CD4-positive, alpha-beta T cell (primary cell): Measurements from ENCODE around the gene FOXN4. TPM values are rescaled to one million over a fixed set of nuclear protein-coding genes. Genes with fewer than 3 reads are reported as not detected.
"Not testable (repeated sequence)": the region's sequence is repeated elsewhere in the genome, so short reads cannot be mapped to it uniquely, and the experiment has no call there.

Source experiments
- ATAC-seq: fragments of 200-7000 bp; cut with Tn5 transposase; one replicate; pipeline ENCODE4 v1.10.0; 2022; ENCODE audit warnings: mild to moderate bottlenecking; ENCODE audit not compliant: poor library complexity
- CTCF ChIA-PET: fragments of 350-600 bp; sonication (Branson Sonifier 250); formaldehyde crosslinking; loops from one replicate; lab custom pipeline; 2021; ENCODE audit warnings: antibody characterized with exemption, inconsistent platforms; lab: Charles Lee
- POLR2A ChIA-PET: fragments of 350-600 bp; sonication (Branson Sonifier 250); formaldehyde crosslinking; loops from one replicate; lab custom pipeline; 2021; ENCODE audit warnings: antibody characterized with exemption, inconsistent platforms; lab: Charles Lee
- DNase-seq, 14 experiments: peaks; one replicate each; pipeline ENCODE4 v3.0.0-alpha.2; 2013 to 2020; ENCODE audit warnings: mixed read lengths in 2 of 14
- H3K27ac ChIP-seq, 2 donors: one replicate each; pipeline versions ENCODE4 v1.5.1 to v1.7.0; 2013; ENCODE audit warnings: low read length in 2 of 2, low read depth in 1 of 2, mild to moderate bottlenecking in 1 of 2
- H3K27me3 ChIP-seq, 2 experiments: 1 replicate in 1 of 2; 2 replicates in 1 of 2; pipeline versions ENCODE4 v1.6.1 to v1.7.0; 2013; ENCODE audit warnings: low read length in 2 of 2, control low read depth in 1 of 2, mild to moderate bottlenecking in 1 of 2, moderate library complexity in 1 of 2; ENCODE audit not compliant: insufficient read depth in 2 of 2, control insufficient read depth in 1 of 2
- H3K36me3 ChIP-seq: one replicate; pipeline ENCODE4 v1.6.1; 2013; ENCODE audit warnings: low read length, control low read depth; ENCODE audit not compliant: insufficient read depth
- H3K4me1 ChIP-seq: one replicate; pipeline ENCODE4 v1.6.1; 2013; ENCODE audit warnings: low read length, control low read depth; ENCODE audit not compliant: insufficient read depth
- H3K4me3 ChIP-seq: one replicate; pipeline ENCODE4 v1.5.1; 2013; ENCODE audit warnings: mild to moderate bottlenecking, low read length, moderate library complexity
- H3K9me3 ChIP-seq, 2 experiments: 1 replicate in 1 of 2; 2 replicates in 1 of 2; pipeline versions ENCODE4 v1.6.1 to v1.7.0; 2013; ENCODE audit warnings: low read length in 2 of 2, mild to moderate bottlenecking in 2 of 2, control low read depth in 1 of 2, moderate library complexity in 1 of 2; ENCODE audit not compliant: control insufficient read depth in 1 of 2, insufficient read depth in 1 of 2
- H3K27ac Mint-ChIP-seq: one replicate; pipeline ENCODE4 v1.8.0; 2020; ENCODE audit warnings: mixed read lengths
- H3K27me3 Mint-ChIP-seq: one replicate; pipeline ENCODE4 v1.8.0; 2021; ENCODE audit warnings: mixed read lengths
- H3K36me3 Mint-ChIP-seq: one replicate; pipeline ENCODE4 v1.8.0; 2021; ENCODE audit warnings: low read depth, mixed read lengths
- H3K4me1 Mint-ChIP-seq: one replicate; pipeline ENCODE4 v1.8.0; 2021; ENCODE audit warnings: low read depth, mixed read lengths
- H3K4me3 Mint-ChIP-seq: one replicate; pipeline ENCODE4 v1.8.0; 2020; ENCODE audit warnings: mild to moderate bottlenecking, mixed read lengths
- H3K9me3 Mint-ChIP-seq: one replicate; pipeline ENCODE4 v1.8.0; 2020; ENCODE audit warnings: mixed read lengths
- intact Hi-C, 2 experiments: fragments of 100-400 bp; cut with DNase I in 1 of 2; cut with micrococcal nuclease in 1 of 2; formaldehyde crosslinking; loops; one replicate each; pipeline versions ENCODE4 v1.15.1 to v1.9.0; 2023 to 2025; cut with DNase I, micrococcal nuclease
- total RNA-seq, 174 experiments: library from RNA in 2 of 174; stranded (reverse) in 2 of 174; gene quantifications; one replicate each; pipeline ENCODE4 v1.2.3 and lab custom pipeline; 2021 to 2026
- TF ChIP-seq, protein P1 (sequence below): fragments of 200-600 bp; IDR thresholded peaks from one replicate; pipeline ENCODE4 v1.8.0; 2022; ENCODE audit warnings: antibody characterized with exemption, mild to moderate bottlenecking

Gene FOXN4
- total RNA-seq, 2 experiments from 2014 or later: not detected

DNA sequence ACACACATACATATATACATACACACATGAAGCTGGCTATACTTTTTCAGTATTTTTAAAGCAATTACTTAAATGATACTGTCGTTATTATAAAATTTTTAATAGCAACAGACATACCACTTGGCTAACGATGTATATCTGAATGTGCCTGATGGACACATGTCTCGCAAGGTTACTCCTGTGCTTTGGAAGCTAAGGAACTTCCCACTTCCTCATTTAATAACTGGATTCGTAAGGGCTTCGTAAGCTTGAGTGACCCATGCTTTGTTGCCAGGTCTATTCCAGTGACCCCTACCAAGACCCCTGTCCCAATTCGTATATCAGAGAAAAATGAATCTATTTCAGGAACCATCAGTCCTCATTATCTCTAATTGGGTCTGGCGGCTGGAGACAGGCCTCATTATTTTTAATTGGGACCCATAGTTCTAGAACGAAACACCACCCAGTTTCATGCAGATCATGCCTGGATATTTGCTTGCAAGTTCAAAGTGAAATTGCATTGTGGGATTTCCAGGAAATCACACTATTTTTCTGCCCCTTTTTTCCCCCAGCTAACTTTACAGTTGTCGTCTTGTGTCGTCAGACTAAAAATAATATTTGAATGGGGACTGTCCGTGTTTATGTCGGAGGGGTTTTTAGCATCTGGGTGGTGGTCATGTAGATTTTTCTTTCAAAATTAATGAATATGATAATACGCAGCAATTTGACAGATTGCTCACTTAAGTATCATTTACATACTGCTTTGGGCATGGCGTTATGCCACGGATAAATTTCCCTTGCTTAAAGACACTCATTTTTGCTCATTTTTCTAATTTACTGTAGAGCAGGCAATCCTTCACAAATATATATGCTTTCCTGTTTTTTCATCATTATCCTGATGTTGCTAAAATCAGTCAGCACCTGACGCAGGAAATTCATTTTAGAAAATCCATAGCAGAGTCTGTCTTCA, 21.5 kb upstream of the FOXN4 start:
- no peaks in the 10 kb centered on the region for H3K36me3 Mint-ChIP-seq
- CTCF ChIA-PET: no interaction called here
- H3K9me3 Mint-ChIP-seq: no peaks in the 10 kb centered on the region
- no peak overlapping the region for H3K27ac Mint-ChIP-seq
- no peak overlapping the region for H3K4me3 Mint-ChIP-seq
- Histone ChIP-seq H3K36me3 (no peaks in the 10 kb centered on the region), H3K4me1 (no peaks in the 10 kb centered on the region), H3K27me3 (peaks cover 0 to 4% of the 10 kb centered on the region in 2 experiments), H3K4me3 (no peak overlapping the region), H3K9me3 (no peaks in the 10 kb centered on the region), H3K27ac (no peak overlapping the region)
- H3K27me3 Mint-ChIP-seq: peaks cover 18% of the 10 kb centered on the region
- H3K4me1 Mint-ChIP-seq: no peaks in the 10 kb centered on the region
- TF ChIP-seq, protein P1, sequence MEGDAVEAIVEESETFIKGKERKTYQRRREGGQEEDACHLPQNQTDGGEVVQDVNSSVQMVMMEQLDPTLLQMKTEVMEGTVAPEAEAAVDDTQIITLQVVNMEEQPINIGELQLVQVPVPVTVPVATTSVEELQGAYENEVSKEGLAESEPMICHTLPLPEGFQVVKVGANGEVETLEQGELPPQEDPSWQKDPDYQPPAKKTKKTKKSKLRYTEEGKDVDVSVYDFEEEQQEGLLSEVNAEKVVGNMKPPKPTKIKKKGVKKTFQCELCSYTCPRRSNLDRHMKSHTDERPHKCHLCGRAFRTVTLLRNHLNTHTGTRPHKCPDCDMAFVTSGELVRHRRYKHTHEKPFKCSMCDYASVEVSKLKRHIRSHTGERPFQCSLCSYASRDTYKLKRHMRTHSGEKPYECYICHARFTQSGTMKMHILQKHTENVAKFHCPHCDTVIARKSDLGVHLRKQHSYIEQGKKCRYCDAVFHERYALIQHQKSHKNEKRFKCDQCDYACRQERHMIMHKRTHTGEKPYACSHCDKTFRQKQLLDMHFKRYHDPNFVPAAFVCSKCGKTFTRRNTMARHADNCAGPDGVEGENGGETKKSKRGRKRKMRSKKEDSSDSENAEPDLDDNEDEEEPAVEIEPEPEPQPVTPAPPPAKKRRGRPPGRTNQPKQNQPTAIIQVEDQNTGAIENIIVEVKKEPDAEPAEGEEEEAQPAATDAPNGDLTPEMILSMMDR: no peak
- intact Hi-C loops: no loop called here
- ATAC-seq (no peak), DNase-seq (no peak)
- POLR2A ChIA-PET: no interaction called here

DNA sequence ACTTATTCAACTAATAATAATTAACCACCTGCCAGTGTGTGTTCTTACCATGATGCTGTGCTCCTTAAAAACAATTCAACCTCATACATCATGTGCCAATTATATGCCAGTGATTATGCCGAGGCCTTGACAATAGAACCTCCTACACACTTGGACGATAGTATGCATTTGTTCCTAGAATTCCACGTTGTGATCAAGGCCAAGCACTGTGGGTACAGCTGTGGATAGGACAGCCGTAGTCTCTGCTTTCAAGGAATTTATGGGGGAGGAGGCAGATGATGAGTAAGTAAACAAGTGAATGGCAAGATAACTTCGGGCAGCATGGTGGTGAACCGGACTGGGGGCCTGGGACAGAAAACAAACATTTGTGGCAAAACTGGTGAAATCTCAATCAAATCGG, 20.6 kb upstream of the FOXN4 start:
- no peak for ATAC-seq
- Mint-ChIP-seq H3K36me3 (no peaks in the 10 kb centered on the region), H3K27me3 (peaks cover 13% of the 10 kb centered on the region), H3K27ac (no peak overlapping the region), H3K4me1 (no peaks in the 10 kb centered on the region), H3K9me3 (no peaks in the 10 kb centered on the region), H3K4me3 (no peak overlapping the region)
- Histone ChIP-seq H3K27me3 (no peaks in the 10 kb centered on the region), H3K27ac (no peak overlapping the region), H3K4me3 (no peak overlapping the region), H3K9me3 (no peaks in the 10 kb centered on the region), H3K4me1 (no peaks in the 10 kb centered on the region), H3K36me3 (no peaks in the 10 kb centered on the region)
- TF ChIP-seq, protein P1: no peak
- ChIA-PET CTCF (no interaction called here), POLR2A (no interaction called here)
- no peak for DNase-seq
- intact Hi-C loops: no loop called here

DNA sequence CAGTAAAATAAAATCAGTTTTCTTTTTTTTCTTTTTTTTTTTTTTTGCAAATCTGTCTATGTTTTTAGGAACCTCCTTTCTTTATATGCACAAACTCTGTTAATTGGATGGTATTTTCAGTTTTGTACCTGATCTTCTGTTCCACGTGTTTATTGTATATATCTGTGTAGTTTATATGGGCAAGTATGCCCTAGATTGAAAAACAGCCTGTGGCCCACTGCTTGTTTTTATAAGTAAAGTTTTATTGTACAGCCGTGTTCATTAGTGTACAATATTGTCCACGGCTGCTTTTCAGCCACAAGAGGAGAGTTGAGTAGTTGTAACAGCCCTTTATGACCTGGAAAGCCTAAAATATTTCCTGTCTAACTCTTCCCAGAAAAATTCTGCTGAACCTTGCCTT, 19.9 kb upstream of the FOXN4 start:
- ChIA-PET POLR2A (no interaction called here), CTCF (no interaction called here)
- H3K4me1 ChIP-seq: no peaks in the 10 kb centered on the region
- ATAC-seq (no peak), DNase-seq (no peak)
- Mint-ChIP-seq H3K4me1 (no peaks in the 10 kb centered on the region), H3K27me3 (peaks cover 7% of the 10 kb centered on the region), H3K4me3 (no peak overlapping the region), H3K36me3 (no peaks in the 10 kb centered on the region), H3K9me3 (no peaks in the 10 kb centered on the region), H3K27ac (no peak overlapping the region)
- no peaks in the 10 kb centered on the region for H3K36me3 ChIP-seq
- intact Hi-C loops: no loop called here
- H3K9me3 ChIP-seq: no peaks in the 10 kb centered on the region
- TF ChIP-seq, protein P1: no peak
- H3K27me3 ChIP-seq: no peaks in the 10 kb centered on the region
- H3K4me3 ChIP-seq: no peak overlapping the region
- no peak overlapping the region for H3K27ac ChIP-seq

DNA sequence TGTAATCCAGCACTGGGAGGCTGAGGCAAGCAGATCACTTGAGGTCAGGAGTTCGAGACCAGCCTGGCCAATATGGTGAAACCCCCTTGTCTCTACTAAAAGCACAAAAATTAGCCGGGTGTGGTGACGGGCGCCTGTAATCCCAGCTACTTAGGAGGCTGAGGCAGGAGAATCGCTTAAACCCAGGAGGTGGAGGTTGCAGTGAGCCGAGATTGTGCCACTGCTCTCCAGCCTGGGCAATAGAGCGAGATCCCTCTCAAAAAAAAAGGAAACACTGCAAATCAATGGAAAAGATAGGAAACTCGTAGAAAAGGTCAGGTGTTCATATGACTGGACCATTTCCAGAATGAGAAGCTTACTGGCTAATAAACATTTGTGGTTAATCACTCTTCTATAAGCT, 12.2 kb upstream of the FOXN4 start:
- peaks cover 5 to 11% of the 10 kb centered on the region in 2 experiments for H3K27me3 ChIP-seq
- H3K4me3 ChIP-seq, H3K4me1 ChIP-seq, H3K27ac Mint-ChIP-seq, H3K36me3 ChIP-seq, DNase-seq, H3K36me3 Mint-ChIP-seq, CTCF ChIA-PET, intact Hi-C loops, H3K4me1 Mint-ChIP-seq, ATAC-seq, H3K4me3 Mint-ChIP-seq, H3K9me3 Mint-ChIP-seq, H3K27ac ChIP-seq, H3K9me3 ChIP-seq, POLR2A ChIA-PET: not testable (repeated sequence)
- peaks cover 47% of the 10 kb centered on the region for H3K27me3 Mint-ChIP-seq
